Stimulated activated naive CD8-positive, alpha-beta T cell treated with anti-CD3 and anti-CD28 coated beads, Interleukin-15, amount 100 ng/mL, for 72 hours (primary cell): ENCODE results near the gene HCST.
A peak's percentile ranks its signal among the peaks of the same experiment; 100 is the strongest.

Experiments used
- ATAC-seq: fragments of 150-1000 bp; cut with Tn5 transposase; 2 replicates; pipeline ENCODE4 v1.10.0; 2021; ENCODE audit warnings: mild to moderate bottlenecking, moderate library complexity
- DNase-seq, 2 donors: peaks; one replicate each; pipeline ENCODE4 v3.0.0; 2021 to 2022
- H3K27ac Mint-ChIP-seq, 2 donors: one replicate each; pipeline ENCODE4 v1.8.0; 2022; ENCODE audit warnings: mild to moderate bottlenecking in 2 of 2, mixed read lengths in 2 of 2, moderate library complexity in 2 of 2
- H3K27me3 Mint-ChIP-seq: one replicate; pipeline ENCODE4 v1.8.0; 2022; ENCODE audit warnings: mixed read lengths
- H3K4me1 Mint-ChIP-seq: one replicate; pipeline ENCODE4 v1.8.0; 2022; ENCODE audit warnings: mild to moderate bottlenecking, mixed read lengths
- H3K4me3 Mint-ChIP-seq, 2 donors: one replicate each; pipeline ENCODE4 v1.8.0; 2022; ENCODE audit warnings: mild to moderate bottlenecking in 2 of 2, mixed read lengths in 2 of 2, moderate library complexity in 1 of 2
- H3K9me3 Mint-ChIP-seq, 2 donors: one replicate each; pipeline ENCODE4 v1.8.0; 2022; ENCODE audit warnings: mixed read lengths in 2 of 2

HCST gene, protein sequence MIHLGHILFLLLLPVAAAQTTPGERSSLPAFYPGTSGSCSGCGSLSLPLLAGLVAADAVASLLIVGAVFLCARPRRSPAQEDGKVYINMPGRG

DNA sequence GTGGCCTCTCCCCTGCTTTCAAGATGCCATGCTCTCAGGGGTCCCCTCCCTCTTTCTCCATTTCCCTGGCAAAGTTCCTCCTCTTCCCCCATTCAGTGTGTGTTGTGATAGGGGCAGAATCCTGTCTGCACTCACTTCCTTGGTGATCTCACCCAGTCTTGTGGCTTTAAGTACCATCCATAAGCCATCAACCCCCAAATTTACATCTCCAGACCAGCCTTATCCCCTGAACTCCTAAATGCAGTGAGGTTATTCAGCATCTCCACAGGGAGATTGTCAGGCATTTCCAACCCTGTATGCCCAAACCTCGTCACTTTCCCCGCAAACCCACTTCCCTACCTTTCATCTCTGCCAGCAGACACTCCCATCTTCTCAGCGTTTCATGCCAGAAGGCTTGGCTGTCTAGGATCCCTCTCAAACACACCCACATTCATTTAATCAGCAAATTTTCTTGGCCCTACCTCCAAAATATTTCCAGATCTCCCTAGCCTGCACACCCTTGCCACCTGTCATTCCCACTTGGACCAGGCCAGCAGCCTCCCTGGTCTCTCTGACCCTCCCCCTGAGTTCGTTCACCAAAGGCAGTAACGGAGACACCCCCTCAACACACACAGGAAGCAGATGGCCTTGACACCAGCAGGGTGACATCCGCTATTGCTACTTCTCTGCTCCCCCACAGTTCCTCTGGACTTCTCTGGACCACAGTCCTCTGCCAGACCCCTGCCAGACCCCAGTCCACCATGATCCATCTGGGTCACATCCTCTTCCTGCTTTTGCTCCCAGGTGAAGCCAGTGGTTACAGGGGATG, at the start of gene HCST:
HCST (plus strand) TSS at position 676 of the 808 bp plus-strand sequence; CDS start at position 741, 65 bp downstream.
- H3K27me3 Mint-ChIP-seq, result no peaks in the 10 kb centered on the region
- H3K4me1 Mint-ChIP-seq, result peaks cover 71% of the 10 kb centered on the region
- H3K9me3 Mint-ChIP-seq, result no peaks in the 10 kb centered on the region
- peak within 1 kb of the TSS; percentile 94 to 96 for H3K27ac Mint-ChIP-seq
- H3K4me3 Mint-ChIP-seq, result peak within 1 kb of the TSS; percentile 92 to 93
- peak; percentile 38 for ATAC-seq
- peak; percentile 44 to 49 for DNase-seq

DNA sequence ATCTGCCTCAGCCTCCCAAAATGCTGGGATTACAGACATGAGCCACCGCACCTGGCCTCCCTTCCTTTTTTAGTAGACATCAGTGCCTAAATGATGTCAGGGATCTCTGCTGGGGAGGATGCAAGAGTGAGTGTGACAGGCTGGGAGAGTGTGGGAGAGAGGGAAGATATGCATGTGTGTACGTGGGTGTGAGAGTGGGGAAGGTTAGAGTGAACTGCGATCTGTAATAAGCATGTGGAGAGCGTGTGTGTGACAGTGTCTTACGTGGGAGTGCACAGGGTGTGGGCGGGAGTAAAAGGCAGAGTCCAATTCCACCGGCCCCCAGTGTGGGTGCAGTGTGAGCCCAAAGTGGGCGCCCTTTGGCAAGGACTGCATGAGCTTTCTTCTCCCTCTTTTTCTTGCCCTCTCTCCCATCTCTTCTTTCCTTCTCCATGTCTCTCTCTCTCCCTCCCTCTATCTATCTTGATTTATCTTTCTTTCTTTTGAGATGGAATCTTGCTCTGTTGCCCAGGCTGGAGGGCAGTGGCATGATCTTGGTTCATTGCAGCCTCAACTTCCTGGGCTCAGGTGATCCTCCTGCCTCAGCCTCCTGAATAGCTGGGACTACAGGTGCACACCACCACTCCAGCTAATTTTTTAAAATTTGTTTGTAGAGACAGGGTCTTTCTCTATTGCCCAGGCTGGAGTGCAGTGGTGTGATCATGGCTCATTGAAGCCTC, 49.1 kb upstream of the HCST start:
- Mint-ChIP-seq H3K27me3 (peaks cover 85% of the 10 kb centered on the region), H3K9me3 (no peaks in the 10 kb centered on the region), H3K27ac (peak overlapping the region in 1 of 2 donors; percentile 21), H3K4me3 (no peak overlapping the region), H3K4me1 (peaks cover 21% of the 10 kb centered on the region)
- DNase-seq, result no peak
- ATAC-seq, result no peak

DNA sequence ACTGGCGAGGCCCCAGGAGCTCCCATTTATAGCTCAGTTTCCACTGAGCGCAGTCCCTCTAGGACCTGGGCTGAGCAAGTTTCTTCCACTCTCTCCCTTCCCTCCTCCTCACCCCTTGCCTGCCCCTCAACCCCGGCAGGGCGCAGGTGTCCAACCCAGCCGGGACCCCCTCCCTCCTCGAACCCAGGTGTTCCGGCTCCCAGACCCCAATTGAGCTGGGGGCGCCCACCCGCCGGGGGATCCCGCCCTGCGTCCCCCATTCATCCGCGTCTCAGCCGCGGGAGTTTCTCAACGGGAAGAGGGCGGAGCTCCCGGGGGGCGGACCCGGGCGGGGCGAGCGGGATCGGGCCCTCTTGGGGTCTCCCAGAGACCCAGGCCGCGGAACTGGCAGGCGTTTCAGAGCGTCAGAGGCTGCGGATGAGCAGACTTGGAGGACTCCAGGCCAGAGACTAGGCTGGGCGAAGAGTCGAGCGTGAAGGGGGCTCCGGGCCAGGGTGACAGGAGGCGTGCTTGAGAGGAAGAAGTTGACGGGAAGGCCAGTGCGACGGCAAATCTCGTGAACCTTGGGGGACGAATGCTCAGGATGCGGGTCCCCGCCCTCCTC, 45.7 kb upstream of the HCST start, which contains the start of gene KIRREL2:
KIRREL2 (plus strand) TSS at position 366 of the 604 bp plus-strand sequence; CDS start at position 575, 209 bp downstream.
- Mint-ChIP-seq H3K9me3 (no peaks in the 10 kb centered on the region), H3K27me3 (peaks cover 92% of the 10 kb centered on the region), H3K27ac (peak within 1 kb of the TSS; percentile 67 to 81), H3K4me3 (peak within 1 kb of the TSS; percentile 81 to 85), H3K4me1 (peaks cover 27% of the 10 kb centered on the region)
- DNase-seq, result peak; percentile 32 to 39
- ATAC-seq, result peak; percentile 78

DNA sequence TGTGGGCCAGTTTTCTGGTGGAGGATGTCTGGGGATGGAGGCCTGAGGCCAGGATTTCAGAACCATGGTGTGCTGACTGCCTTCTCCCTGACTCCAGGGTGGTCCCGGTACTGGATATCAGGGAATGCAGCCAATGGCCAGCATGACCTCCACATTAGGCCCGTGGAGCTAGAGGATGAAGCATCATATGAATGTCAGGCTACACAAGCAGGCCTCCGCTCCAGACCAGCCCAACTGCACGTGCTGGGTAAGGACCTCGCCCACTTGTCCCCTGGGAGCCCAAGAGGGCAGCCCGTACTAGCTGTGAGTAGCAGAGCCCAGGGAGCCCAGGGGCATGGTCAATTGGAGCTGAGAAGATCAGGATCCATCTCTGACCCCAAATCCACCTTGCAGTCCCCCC, 44.0 kb upstream of the HCST start:
- Mint-ChIP-seq H3K27me3 (peaks cover 89% of the 10 kb centered on the region), H3K4me1 (peaks cover 25% of the 10 kb centered on the region), H3K27ac (no peak overlapping the region), H3K9me3 (no peaks in the 10 kb centered on the region), H3K4me3 (peak overlapping the region in 1 of 2 donors; percentile 37)
- no peak for DNase-seq
- no peak for ATAC-seq

DNA sequence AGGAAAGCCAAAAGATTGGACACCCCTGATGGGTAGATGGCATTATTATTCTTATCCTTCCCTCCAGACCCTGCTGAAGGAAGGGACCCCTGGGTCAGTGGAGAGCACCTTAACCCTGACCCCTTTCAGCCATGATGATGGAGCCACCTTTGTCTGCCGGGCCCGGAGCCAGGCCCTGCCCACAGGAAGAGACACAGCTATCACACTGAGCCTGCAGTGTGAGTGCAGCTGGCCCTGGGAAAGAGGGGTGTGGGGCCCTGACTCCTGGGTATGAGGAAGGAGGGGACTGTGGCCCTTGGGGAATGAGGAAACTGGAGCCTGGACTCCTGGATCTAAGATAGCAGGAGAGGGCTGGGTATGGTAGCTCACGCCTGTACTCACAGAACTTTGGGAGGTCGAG, 42.9 kb upstream of the HCST start:
- Mint-ChIP-seq H3K27ac (no peak overlapping the region), H3K4me3 (no peak overlapping the region), H3K27me3 (peaks cover 87% of the 10 kb centered on the region), H3K4me1 (peaks cover 25% of the 10 kb centered on the region), H3K9me3 (no peaks in the 10 kb centered on the region)
- no peak for DNase-seq
- ATAC-seq, result no peak

DNA sequence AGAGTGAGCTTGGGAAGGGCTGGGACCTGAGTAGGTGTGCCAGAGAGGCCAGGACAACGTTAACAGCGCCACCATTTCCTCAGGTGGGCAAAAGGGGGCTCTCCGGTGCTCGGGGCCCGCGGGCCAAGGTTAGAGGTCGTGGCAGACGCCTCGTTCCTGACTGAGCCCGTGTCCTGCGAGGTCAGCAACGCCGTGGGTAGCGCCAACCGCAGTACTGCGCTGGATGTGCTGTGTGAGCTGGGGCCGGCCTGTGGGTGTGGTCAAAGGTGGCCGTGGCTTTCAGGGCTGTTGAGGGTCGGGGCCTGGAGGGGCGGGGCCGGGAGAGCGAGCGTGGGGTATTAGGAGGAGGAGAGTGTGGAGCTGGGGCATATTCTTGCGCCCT, 41.9 kb upstream of the HCST start:
- H3K27me3 Mint-ChIP-seq, result peaks cover 86% of the 10 kb centered on the region
- DNase-seq (no peak), ATAC-seq (no peak)
- no peak overlapping the region for H3K27ac Mint-ChIP-seq
- H3K4me3 Mint-ChIP-seq, result no peak overlapping the region
- H3K4me1 Mint-ChIP-seq, result peaks cover 25% of the 10 kb centered on the region
- no peaks in the 10 kb centered on the region for H3K9me3 Mint-ChIP-seq

DNA sequence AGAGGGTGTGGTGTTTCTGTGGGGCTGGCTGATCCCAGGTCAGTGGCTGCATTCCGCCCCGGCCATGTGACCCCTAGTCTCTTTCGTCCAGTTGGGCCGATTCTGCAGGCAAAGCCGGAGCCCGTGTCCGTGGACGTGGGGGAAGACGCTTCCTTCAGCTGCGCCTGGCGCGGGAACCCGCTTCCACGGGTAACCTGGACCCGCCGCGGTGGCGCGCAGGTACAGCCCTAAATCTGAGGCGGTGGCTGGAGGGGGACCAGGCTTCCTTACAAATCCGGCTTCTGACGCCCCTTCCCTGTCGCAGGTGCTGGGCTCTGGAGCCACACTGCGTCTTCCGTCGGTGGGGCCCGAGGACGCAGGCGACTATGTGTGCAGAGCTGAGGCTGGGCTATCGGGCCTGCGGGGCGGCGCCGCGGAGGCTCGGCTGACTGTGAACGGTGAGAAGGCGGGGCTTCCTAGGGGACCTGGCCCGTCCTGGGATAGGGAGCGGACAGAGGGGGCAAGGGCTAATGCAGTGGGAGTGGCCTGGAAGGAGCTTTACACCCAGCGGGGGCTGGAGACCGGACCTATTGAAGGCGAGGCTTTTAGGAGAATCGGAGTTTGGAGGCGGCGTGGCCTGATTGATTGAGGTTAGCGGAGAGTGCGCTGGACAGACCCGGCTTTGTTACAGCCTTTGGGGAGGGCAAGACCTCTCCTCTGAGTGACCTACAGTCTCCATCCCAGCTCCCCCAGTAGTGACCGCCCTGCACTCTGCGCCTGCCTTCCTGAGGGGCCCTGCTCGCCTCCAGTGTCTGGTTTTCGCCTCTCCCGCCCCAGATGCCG, 41.3 kb upstream of the HCST start:
- H3K27me3 Mint-ChIP-seq, result peaks cover 86% of the 10 kb centered on the region

DNA sequence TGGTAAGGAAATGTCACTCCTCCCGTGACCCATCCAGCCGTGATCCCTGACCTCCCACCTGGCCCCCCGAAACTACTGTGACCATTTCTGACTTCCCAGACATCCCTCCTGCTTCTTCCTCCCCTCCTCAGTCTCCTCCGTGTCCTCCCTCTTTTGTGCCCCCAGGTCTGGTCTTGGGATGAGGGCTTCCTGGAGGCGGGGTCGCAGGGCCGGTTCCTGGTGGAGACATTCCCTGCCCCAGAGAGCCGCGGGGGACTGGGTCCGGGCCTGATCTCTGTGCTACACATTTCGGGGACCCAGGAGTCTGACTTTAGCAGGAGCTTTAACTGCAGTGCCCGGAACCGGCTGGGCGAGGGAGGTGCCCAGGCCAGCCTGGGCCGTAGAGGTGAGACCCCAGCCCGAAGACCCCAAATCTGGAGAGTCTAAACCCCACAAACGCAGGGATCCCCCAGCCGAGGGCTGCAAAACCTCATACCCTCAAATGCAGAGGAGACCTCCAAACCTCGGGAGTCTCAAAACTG, 40.6 kb upstream of the HCST start:
- H3K9me3 Mint-ChIP-seq, result no peaks in the 10 kb centered on the region
- DNase-seq, result no peak
- H3K27me3 Mint-ChIP-seq, result peaks cover 90% of the 10 kb centered on the region
- no peak for ATAC-seq
- no peak overlapping the region for H3K4me3 Mint-ChIP-seq
- peaks cover 23% of the 10 kb centered on the region for H3K4me1 Mint-ChIP-seq
- no peak overlapping the region for H3K27ac Mint-ChIP-seq

More for the DNA sequence above, 41.3 kb upstream of the HCST start:
- peaks cover 25% of the 10 kb centered on the region for H3K4me1 Mint-ChIP-seq
- peak overlapping the region in 1 of 2 donors; percentile 18 for H3K4me3 Mint-ChIP-seq
- ATAC-seq (no peak), DNase-seq (no peak)
- no peaks in the 10 kb centered on the region for H3K9me3 Mint-ChIP-seq
- no peak overlapping the region for H3K27ac Mint-ChIP-seq

DNA sequence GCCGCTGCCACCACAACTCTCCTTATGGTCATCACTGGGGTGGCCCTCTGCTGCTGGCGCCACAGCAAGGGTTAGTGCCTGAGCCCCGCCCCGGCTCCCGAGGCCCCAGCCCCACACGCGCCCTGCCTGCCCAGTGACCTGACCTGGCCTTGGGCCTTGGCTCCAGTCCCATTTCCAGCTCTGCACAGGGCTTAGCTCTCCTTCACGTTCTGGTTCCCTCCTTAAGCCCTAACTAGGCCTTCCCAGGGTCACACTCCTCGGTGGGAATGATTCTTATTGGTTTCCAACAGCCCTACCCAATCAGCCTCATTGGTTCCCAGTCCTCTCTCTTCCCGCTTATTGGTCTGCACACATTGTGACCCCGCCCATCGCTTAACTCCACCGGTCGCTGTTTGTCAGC, 39.8 kb upstream of the HCST start:
- DNase-seq, result no peak
- H3K27me3 Mint-ChIP-seq, result peaks cover 91% of the 10 kb centered on the region
- no peak overlapping the region for H3K27ac Mint-ChIP-seq
- H3K9me3 Mint-ChIP-seq, result no peaks in the 10 kb centered on the region
- no peak for ATAC-seq
- H3K4me3 Mint-ChIP-seq, result no peak overlapping the region
- peaks cover 17% of the 10 kb centered on the region for H3K4me1 Mint-ChIP-seq

DNA sequence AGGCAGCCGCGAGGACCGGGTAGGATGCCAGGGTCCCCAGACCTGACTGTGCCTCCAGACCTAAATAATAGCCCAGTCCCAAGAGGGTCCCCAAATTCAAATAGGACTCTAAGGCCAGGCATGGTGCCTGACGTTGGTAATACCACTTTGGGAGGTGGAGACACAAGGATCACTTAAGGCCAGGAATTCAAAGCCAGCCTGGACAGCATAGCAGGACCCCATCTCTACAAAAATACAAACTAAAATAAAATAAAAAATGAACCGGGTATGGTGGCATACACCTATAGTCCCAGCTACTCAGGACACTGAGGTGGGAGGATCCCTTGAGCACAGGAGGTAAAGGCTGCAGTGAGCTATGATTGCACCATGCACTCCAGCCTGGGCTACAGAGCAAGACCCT, 39.3 kb upstream of the HCST start:
- H3K9me3 Mint-ChIP-seq, result no peaks in the 10 kb centered on the region
- H3K27me3 Mint-ChIP-seq, result peaks cover 91% of the 10 kb centered on the region
- H3K4me3 Mint-ChIP-seq, result no peak overlapping the region
- DNase-seq, result no peak
- no peak for ATAC-seq
- no peak overlapping the region for H3K27ac Mint-ChIP-seq
- peaks cover 17% of the 10 kb centered on the region for H3K4me1 Mint-ChIP-seq

DNA sequence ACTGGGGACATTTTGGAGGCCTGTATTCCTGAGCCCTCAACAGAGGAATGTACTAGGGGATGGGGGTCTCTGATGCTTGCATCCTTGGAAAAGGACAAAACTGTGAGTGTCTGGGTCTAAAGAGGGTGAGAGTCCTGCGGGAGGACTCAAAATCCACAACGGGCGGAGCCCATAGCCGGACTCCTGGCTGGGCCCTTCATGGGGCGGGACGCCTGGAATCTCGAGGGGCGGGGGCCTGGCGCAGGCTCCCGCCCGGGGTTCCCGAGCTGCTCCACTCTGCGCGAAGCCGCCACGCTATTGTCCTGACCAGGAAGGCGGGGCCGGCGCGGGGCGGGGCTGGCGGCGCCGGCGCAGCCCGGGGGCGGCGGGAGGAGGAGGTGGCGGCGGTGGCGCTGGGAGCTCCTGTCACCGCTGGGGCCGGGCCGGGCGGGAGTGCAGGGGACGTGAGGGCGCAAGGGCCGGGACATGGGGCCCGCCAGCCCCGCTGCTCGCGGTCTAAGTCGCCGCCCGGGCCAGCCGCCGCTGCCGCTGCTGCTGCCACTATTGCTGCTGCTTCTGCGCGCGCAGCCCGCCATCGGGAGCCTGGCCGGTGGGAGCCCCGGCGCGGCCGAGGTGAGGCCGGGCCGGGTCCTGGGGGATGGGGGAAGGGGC, 34.0 kb upstream of the HCST start, which contains the start of gene APLP1:
APLP1 (plus strand) TSS at position 403 of the 651 bp plus-strand sequence; CDS start at position 466, 63 bp downstream.
- peak; percentile 57 to 60 for DNase-seq

DNA sequence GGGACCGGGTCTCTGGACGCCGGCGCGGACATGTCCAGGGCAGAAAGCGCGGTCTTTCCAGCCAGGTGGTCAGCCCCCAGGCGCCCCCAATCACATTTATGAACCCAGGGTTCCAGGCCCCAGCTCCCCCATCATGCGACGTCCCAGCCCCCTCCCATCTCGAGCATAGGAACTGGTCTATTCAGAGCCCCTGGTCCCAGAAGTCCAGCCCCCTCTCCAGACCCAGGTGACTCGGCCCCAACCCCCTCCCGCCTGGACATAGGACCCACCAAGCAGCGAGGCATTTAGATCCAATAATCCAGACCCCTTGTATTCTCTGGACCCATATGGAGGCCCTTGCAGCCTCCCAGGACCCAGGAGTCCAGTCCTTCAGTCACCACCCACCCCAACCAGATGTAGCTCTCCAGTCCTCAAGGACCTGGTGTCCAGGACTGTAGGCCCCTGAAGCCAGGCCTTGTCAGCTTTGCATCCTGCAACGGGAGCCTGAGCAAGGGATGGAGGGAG, 33.5 kb upstream of the HCST start:
- H3K9me3 Mint-ChIP-seq, result no peaks in the 10 kb centered on the region

More for the DNA sequence above, 34.0 kb upstream of the HCST start, which contains the start of gene APLP1:
- Mint-ChIP-seq H3K9me3 (no peaks in the 10 kb centered on the region), H3K27me3 (peaks cover 82% of the 10 kb centered on the region), H3K4me1 (peaks cover 19% of the 10 kb centered on the region), H3K4me3 (peak within 1 kb of the TSS; percentile 65 to 71), H3K27ac (peak within 1 kb of the TSS in 1 of 2 donors; percentile 10)
- ATAC-seq, result peak; percentile 74

DNA sequence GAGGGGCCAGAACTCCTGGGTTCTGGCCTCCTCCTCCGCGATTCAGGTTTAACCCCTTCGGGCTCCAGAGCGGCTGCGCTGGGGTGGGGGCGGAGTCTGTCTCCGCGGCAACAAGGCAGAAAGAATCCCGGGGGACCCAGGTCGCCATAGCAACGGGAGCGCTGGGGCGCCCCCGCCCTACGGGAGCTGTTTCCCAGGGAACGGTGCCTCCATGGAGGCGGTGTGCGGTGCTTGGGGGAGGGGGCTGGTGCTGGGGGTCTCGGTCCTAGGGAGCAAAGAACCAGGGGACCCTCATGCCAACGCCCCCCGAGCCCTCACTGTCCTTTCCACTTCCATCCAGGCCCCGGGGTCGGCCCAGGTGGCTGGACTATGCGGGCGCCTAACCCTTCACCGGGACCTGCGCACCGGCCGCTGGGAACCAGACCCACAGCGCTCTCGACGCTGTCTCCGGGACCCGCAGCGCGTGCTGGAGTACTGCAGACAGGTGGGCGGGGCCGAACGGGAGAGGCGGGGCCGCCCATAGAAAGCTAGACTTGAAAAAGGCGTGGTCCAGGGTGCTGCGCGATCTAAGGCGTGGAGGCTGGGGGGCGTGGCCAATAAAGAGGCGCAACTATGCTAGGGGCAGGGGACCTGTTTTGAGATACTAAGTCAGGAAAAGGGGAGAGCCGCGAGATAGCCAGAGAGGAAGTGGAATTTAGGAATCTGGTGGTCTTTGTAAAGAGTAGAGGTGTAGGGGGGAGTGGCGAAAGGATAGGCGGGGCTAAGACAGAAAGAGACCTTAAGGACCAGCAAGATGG, 32.8 kb upstream of the HCST start:
- Mint-ChIP-seq H3K27me3 (peaks cover 75% of the 10 kb centered on the region), H3K4me1 (peaks cover 19% of the 10 kb centered on the region), H3K4me3 (peak overlapping the region; percentile 71 to 89), H3K27ac (no peak overlapping the region), H3K9me3 (no peaks in the 10 kb centered on the region)
- DNase-seq (peak; percentile 88 to 90), ATAC-seq (peak; percentile 92)

More for the DNA sequence above, 33.5 kb upstream of the HCST start:
- Mint-ChIP-seq H3K27ac (peak overlapping the region in 1 of 2 donors; percentile 10), H3K4me1 (peaks cover 19% of the 10 kb centered on the region), H3K27me3 (peaks cover 81% of the 10 kb centered on the region), H3K4me3 (peak overlapping the region; percentile 65 to 71)
- ATAC-seq, result peak; percentile 0
- DNase-seq, result no peak
